HepG2 (cell line): ENCODE measurements around the gene CSNK1G3. TPM values are rescaled to one million over a fixed set of nuclear protein-coding genes. Genes with fewer than 3 reads are reported as not detected.

ENCODE experiments used
- ATAC-seq: fragments of 200-7000 bp; cut with Tn5 transposase; 3 replicates; pipeline ENCODE4 v1.9.1; 2020; ENCODE audit warnings: mild to moderate bottlenecking, moderate library complexity
- BruUV-seq: library from RNA; stranded (reverse); fragments of 400-500 nt; replicated peaks from 2 replicates; lab custom pipeline; 2021; lab: Mats Ljungman, UMichigan
- CTCF ChIA-PET: fragments of 300-600 bp; formaldehyde crosslinking; extraction: SDS; loops from one replicate; lab custom pipeline; 2021; ENCODE audit warnings: low total read pairs, inconsistent platforms, low intra/inter-chr PET ratio; lab: Yijun Ruan, JAX
- POLR2A ChIA-PET: fragments of 350-600 bp; sonication (Branson Sonifier 250); formaldehyde crosslinking; loops from one replicate; lab custom pipeline; 2020; ENCODE audit warnings: antibody characterized with exemption, inconsistent platforms; lab: Yijun Ruan, JAX
- DNase-seq: peaks from one replicate; pipeline ENCODE4 v3.0.0-alpha.2; 2015; ENCODE audit warnings: low spot score
- FAIRE-seq: peaks from 3 replicates; lab custom pipeline; 2011; peaks lifted over from hg19 to GRCh38; lab: Jason Lieb, UNC
- H2AFZ ChIP-seq: one replicate; pipeline ENCODE4 v1.6.1; 2011; ENCODE audit warnings: low read length, inconsistent platforms
- H3K27ac ChIP-seq: fragments of 300-600 bp; 3 replicates; pipeline ENCODE4 v1.8.0; 2011; ENCODE audit warnings: mixed run types, mild to moderate bottlenecking, mixed read lengths, low read length, inconsistent platforms; ENCODE audit not compliant: insufficient read depth; ENCODE audit errors: extremely low read length
- H3K27me3 ChIP-seq, 2 experiments: fragments of 200-600 bp in 1 of 2; 2 replicates in 1 of 2; 3 replicates in 1 of 2; pipeline versions ENCODE4 v1.6.0 to v1.8.0; 2011; ENCODE audit warnings: low read length in 2 of 2, mild to moderate bottlenecking in 2 of 2, moderate library complexity in 2 of 2, inconsistent platforms in 1 of 2; ENCODE audit not compliant: insufficient read depth in 2 of 2, control insufficient read depth in 1 of 2
- H3K36me3 ChIP-seq, 2 experiments: fragments of 200-600 bp in 1 of 2; replicated peaks in 1 of 2; 2 replicates in 1 of 2; 3 replicates in 1 of 2; pipeline versions ENCODE4 v1.5.1 to v1.8.0; 2011; ENCODE audit warnings: low read length in 2 of 2, inconsistent platforms in 1 of 2; ENCODE audit not compliant: insufficient read depth in 2 of 2, control insufficient read depth in 1 of 2
- H3K4me1 ChIP-seq: 2 replicates; pipeline ENCODE4 v1.5.1; 2012; ENCODE audit warnings: low read length, inconsistent platforms; ENCODE audit not compliant: insufficient read depth
- H3K4me2 ChIP-seq: 2 replicates; pipeline ENCODE4 v1.6.0; 2011; ENCODE audit warnings: low read depth, low read length, inconsistent platforms
- H3K4me3 ChIP-seq, 3 experiments: fragments of 200-600 bp in 1 of 3; sonication (generic), shearing (Covaris generic) in 1 of 3; replicated peaks in 1 of 3; 2 replicates each; pipeline ENCODE4 v1.5.1; 2011 to 2016; ENCODE audit warnings: low read length in 3 of 3, inconsistent platforms in 2 of 3, low read depth in 2 of 3, mild to moderate bottlenecking in 2 of 3, control low read depth in 1 of 3, mixed read lengths in 1 of 3; ENCODE audit not compliant: insufficient read depth in 1 of 3
- H3K79me2 ChIP-seq: one replicate; pipeline ENCODE4 v1.6.1; 2011; ENCODE audit warnings: low read length, inconsistent platforms; ENCODE audit not compliant: insufficient read depth
- H3K9ac ChIP-seq: 2 replicates; pipeline ENCODE4 v1.6.0; 2011; ENCODE audit warnings: mild to moderate bottlenecking, low read depth, low read length, inconsistent platforms; ENCODE audit not compliant: insufficient read depth
- H3K9me3 ChIP-seq: 2 replicates; pipeline ENCODE4 v1.5.1; 2012; ENCODE audit warnings: mild to moderate bottlenecking, low read length
- H4K20me1 ChIP-seq: 2 replicates; pipeline ENCODE4 v1.6.0; 2011; ENCODE audit warnings: inconsistent platforms, mild to moderate bottlenecking, low read length, moderate library complexity; ENCODE audit not compliant: insufficient read depth
- ATM ChIP-seq: fragments of 450-650 bp; IDR thresholded peaks from 2 replicates; pipeline ENCODE4 v1.7.1; 2017; ENCODE audit warnings: mild to moderate bottlenecking, borderline replicate concordance
- ELK4 ChIP-seq: sonication (generic); formaldehyde crosslinking; IDR thresholded peaks from 2 replicates; pipeline ENCODE4 v1.9.0; 2021; ENCODE audit warnings: missing genetic modification reagents, borderline replicate concordance
- POLR2G ChIP-seq: fragments of 200-400 bp; formaldehyde crosslinking; IDR thresholded peaks from 2 replicates; pipeline ENCODE4 v1.6.1; 2018; ENCODE audit warnings: mild to moderate bottlenecking, low read depth, low read length, moderate library complexity
- SNAPC2 ChIP-seq: sonication (generic); formaldehyde crosslinking; IDR thresholded peaks from 2 replicates; pipeline ENCODE4 v1.8.1; 2022; ENCODE audit warnings: mild to moderate bottlenecking, missing genetic modification reagents
- SOX6 ChIP-seq, 2 experiments: fragments of 450-650 bp in 1 of 2; sonication (generic) in 1 of 2; formaldehyde crosslinking in 1 of 2; IDR thresholded peaks; 2 replicates each; pipeline versions ENCODE4 v1.4.0 to v1.6.1; 2017 to 2020; ENCODE audit warnings: antibody characterized with exemption in 1 of 2, mild to moderate bottlenecking in 1 of 2, missing genetic modification reagents in 1 of 2
- ZEB1 ChIP-seq: IDR thresholded peaks from 2 replicates; pipeline ENCODE4 v1.6.1; 2012; ENCODE audit warnings: mild to moderate bottlenecking, low read depth, inconsistent platforms; ENCODE audit not compliant: insufficient replicate concordance
- ZMYM3 ChIP-seq: sonication (generic); formaldehyde crosslinking; IDR thresholded peaks from 2 replicates; pipeline ENCODE4 v1.5.1; 2020; ENCODE audit warnings: mild to moderate bottlenecking, missing genetic modification reagents
- ZNF124 ChIP-seq: sonication (generic); formaldehyde crosslinking; IDR thresholded peaks from 2 replicates; pipeline ENCODE4 v1.4.0; 2020; ENCODE audit warnings: missing genetic modification reagents
- ZNF138 ChIP-seq: sonication (generic); formaldehyde crosslinking; IDR thresholded peaks from 2 replicates; pipeline ENCODE4 v1.5.0; 2020; ENCODE audit warnings: mild to moderate bottlenecking, low read depth, missing genetic modification reagents
- ZNF75D ChIP-seq: sonication (generic); formaldehyde crosslinking; IDR thresholded peaks from 2 replicates; pipeline ENCODE4 v1.8.1; 2023; ENCODE audit warnings: missing genetic modification reagents, mild to moderate bottlenecking, borderline replicate concordance
- WGBS: methylation state at CpG from one replicate; pipeline ENCODE4 v1.1.6; 2017; ENCODE audit warnings: low lambda C conversion rate; 5-methylcytosine and 5-hydroxymethylcytosine counted together
- in situ Hi-C: cut with HindIII; loops from 2 replicates; pipeline ENCODE4 v1.10.0; 2017; ENCODE audit warnings: low pct_unique_long_range_greater_than_20kb; ENCODE audit not compliant: extremely low pct_ligation_motif_present
- intact Hi-C: fragments of 100-400 bp; cut with micrococcal nuclease; formaldehyde crosslinking; loops from one replicate; pipeline ENCODE4 v1.10.0; 2022; ENCODE audit not compliant: unreplicated experiment
- polyA plus RNA-seq, 8 experiments: library from polyadenylated mRNA; depleted of rRNA in 3 of 8; stranded (reverse) in 7 of 8; unstranded in 1 of 8; fragments of >200 nt; fragmentation: Illumina TruSeq in 4 of 8; extraction: Trizol in 4 of 8; gene quantifications; 2 replicates each; pipeline versions ENCODE4 v1.2.1 to v1.2.3, GENCODE V29; 2011 to 2016; ENCODE audit warnings: low read depth in 4 of 8, missing spikeins in 1 of 8, mixed read lengths in 1 of 8; ENCODE audit not compliant: insufficient read depth in 1 of 8
- total RNA-seq, 5 experiments: library from RNA; depleted of rRNA; stranded (reverse); fragments of >200 nt; fragmentation: Illumina TruSeq; extraction: Trizol; gene quantifications; 2 replicates each; pipeline ENCODE4 v1.2.3, GENCODE V29; 2016; ENCODE audit warnings: low read depth in 1 of 5
- TF ChIP-seq, protein P1 (sequence below): sonication (generic); formaldehyde crosslinking; conservative IDR thresholded peaks from 2 replicates; pipeline ENCODE4 v1.5.0; 2020; ENCODE audit warnings: missing genetic modification reagents
- TF ChIP-seq, protein P2 (sequence below): sonication (generic); formaldehyde crosslinking; IDR thresholded peaks from 2 replicates; pipeline ENCODE4 v1.4.0; 2020; ENCODE audit warnings: missing genetic modification reagents, mild to moderate bottlenecking, borderline replicate concordance

CSNK1G3 gene
- total and polyA plus RNA-seq, 2 of the 13 experiments (the other 11 are each of a cell fraction or from before 2014, with no cell fraction given) = 11.3 to 31.5 TPM

GRCh38 chr5:123647066-123647465 is 135.1 kb downstream of the CSNK1G3 start:
- DNase-seq = no peak
- ChIA-PET POLR2A (no interaction called here), CTCF (no interaction called here)
- Histone ChIP-seq H3K27me3 (no peaks in the 10 kb centered on the region), H3K9me3 (no peaks in the 10 kb centered on the region), H4K20me1 (no peaks in the 10 kb centered on the region), H3K4me2 (no peak overlapping the region), H3K79me2 (no peaks in the 10 kb centered on the region), H3K27ac (no peak overlapping the region), H3K9ac (no peak overlapping the region), H3K36me3 (no peaks in the 10 kb centered on the region), H2AFZ (no peak overlapping the region), H3K4me1 (no peaks in the 10 kb centered on the region), H3K4me3 (no peak overlapping the region)
- intact Hi-C loops (no loop called here), in situ Hi-C loops (no loop called here)
- 0% methylated on average over 1 of the region's 1 CpG for WGBS
- TF ChIP-seq ZMYM3 (CRISPR knock-in tag) = no peak
- no peak for TF ChIP-seq ELK4 (CRISPR knock-in tag)
- TF ChIP-seq ZNF138 (CRISPR knock-in tag) = no peak
- no peak for TF ChIP-seq ZNF75D (CRISPR knock-in tag)
- TF ChIP-seq SOX6 (IDR thresholded peaks at IDR 0.05) = no peak
- TF ChIP-seq SOX6 (CRISPR knock-in tag; IDR thresholded peaks at IDR 0.05) = no peak
- no peak for TF ChIP-seq ZNF124 (CRISPR knock-in tag)
- no peak for TF ChIP-seq SNAPC2 (CRISPR knock-in tag)
- TF ChIP-seq ATM = no peak
- TF ChIP-seq ZEB1 = no peak
- TF ChIP-seq, protein P1, sequence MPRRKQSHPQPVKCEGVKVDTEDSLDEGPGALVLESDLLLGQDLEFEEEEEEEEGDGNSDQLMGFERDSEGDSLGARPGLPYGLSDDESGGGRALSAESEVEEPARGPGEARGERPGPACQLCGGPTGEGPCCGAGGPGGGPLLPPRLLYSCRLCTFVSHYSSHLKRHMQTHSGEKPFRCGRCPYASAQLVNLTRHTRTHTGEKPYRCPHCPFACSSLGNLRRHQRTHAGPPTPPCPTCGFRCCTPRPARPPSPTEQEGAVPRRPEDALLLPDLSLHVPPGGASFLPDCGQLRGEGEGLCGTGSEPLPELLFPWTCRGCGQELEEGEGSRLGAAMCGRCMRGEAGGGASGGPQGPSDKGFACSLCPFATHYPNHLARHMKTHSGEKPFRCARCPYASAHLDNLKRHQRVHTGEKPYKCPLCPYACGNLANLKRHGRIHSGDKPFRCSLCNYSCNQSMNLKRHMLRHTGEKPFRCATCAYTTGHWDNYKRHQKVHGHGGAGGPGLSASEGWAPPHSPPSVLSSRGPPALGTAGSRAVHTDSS (CRISPR knock-in tag) = no peak
- TF ChIP-seq POLR2G = no peak
- TF ChIP-seq, protein P2, sequence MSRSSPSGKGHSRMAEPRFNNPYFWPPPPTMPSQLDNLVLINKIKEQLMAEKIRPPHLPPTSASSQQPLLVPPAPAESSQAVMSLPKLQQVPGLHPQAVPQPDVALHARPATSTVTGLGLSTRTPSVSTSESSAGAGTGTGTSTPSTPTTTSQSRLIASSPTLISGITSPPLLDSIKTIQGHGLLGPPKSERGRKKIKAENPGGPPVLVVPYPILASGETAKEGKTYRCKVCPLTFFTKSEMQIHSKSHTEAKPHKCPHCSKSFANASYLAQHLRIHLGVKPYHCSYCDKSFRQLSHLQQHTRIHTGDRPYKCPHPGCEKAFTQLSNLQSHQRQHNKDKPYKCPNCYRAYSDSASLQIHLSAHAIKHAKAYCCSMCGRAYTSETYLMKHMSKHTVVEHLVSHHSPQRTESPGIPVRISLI (CRISPR knock-in tag) = no peak
- BruUV-seq = no TSS peak
- no peak for FAIRE-seq
- no peak for ATAC-seq
